ENCODE data around the gene URB1. TPM values are rescaled to one million over a fixed set of nuclear protein-coding genes. Genes with fewer than 3 reads are reported as not detected.

Gene URB1
- total and polyA plus RNA-seq, 9 of the 15 experiments (the other 6 are each of a cell fraction or from before 2014, with no cell fraction given): 0.97 to 53.6 (median 21.5) TPM

GRCh38 chr21:32392880-32393676, at the start of gene URB1 (continued):
- TF ChIP-seq PHF8 (IDR thresholded peaks at IDR 0.05; ENCODE audit: borderline replicate concordance, low read length): peak; percentile 99
- TF ChIP-seq EP300 (IDR thresholded peaks at IDR 0.05; ENCODE audit: low read length): 0 out of 2 replicates have a peak, but pooled peaks have one; percentile 2
- no peak; a peak in 1 of 3 replicates for TF ChIP-seq CBX3 (IDR thresholded peaks at IDR 0.05; ENCODE audit: borderline replicate concordance in 1 of 2, low read length in 2 of 2)
- peak; percentile 48 to 74; a peak in 2 of 4 replicates for TF ChIP-seq FOXK2 (conservative IDR thresholded peaks at IDR 0.05 in 1 of 2, IDR thresholded peaks at IDR 0.05 in 1 of 2; ENCODE audit: low read depth in 2 of 2)
- TF ChIP-seq ZBED1 (IDR thresholded peaks at IDR 0.05): peak; percentile 12; the same call in 1 of the 2 replicates
- 0 out of 2 replicates have a peak, but pooled peaks have one; percentile 56 for TF ChIP-seq DIDO1 (tag; IDR thresholded peaks at IDR 0.05; ENCODE audit: low read depth)
- TF ChIP-seq NR1H2 (CRISPR knock-in tag; IDR thresholded peaks at IDR 0.05): peak; percentile 59; the same call in 1 of the 2 replicates
- TF ChIP-seq, protein P1, sequence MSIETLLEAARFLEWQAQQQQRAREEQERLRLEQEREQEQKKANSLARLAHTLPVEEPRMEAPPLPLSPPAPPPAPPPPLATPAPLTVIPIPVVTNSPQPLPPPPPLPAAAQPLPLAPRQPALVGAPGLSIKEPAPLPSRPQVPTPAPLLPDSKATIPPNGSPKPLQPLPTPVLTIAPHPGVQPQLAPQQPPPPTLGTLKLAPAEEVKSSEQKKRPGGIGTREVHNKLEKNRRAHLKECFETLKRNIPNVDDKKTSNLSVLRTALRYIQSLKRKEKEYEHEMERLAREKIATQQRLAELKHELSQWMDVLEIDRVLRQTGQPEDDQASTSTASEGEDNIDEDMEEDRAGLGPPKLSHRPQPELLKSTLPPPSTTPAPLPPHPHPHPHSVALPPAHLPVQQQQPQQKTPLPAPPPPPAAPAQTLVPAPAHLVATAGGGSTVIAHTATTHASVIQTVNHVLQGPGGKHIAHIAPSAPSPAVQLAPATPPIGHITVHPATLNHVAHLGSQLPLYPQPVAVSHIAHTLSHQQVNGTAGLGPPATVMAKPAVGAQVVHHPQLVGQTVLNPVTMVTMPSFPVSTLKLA (conservative IDR thresholded peaks at IDR 0.05): peak; percentile 100
- peak; percentile 96 for TF ChIP-seq GABPA (tag; conservative IDR thresholded peaks at IDR 0.05; ENCODE audit: low read depth)
- TF ChIP-seq, protein P2, sequence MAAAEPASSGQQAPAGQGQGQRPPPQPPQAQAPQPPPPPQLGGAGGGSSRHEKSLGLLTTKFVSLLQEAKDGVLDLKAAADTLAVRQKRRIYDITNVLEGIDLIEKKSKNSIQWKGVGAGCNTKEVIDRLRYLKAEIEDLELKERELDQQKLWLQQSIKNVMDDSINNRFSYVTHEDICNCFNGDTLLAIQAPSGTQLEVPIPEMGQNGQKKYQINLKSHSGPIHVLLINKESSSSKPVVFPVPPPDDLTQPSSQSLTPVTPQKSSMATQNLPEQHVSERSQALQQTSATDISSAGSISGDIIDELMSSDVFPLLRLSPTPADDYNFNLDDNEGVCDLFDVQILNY (CRISPR knock-in tag; IDR thresholded peaks at IDR 0.05): peak; percentile 89
- TF ChIP-seq, protein P3, sequence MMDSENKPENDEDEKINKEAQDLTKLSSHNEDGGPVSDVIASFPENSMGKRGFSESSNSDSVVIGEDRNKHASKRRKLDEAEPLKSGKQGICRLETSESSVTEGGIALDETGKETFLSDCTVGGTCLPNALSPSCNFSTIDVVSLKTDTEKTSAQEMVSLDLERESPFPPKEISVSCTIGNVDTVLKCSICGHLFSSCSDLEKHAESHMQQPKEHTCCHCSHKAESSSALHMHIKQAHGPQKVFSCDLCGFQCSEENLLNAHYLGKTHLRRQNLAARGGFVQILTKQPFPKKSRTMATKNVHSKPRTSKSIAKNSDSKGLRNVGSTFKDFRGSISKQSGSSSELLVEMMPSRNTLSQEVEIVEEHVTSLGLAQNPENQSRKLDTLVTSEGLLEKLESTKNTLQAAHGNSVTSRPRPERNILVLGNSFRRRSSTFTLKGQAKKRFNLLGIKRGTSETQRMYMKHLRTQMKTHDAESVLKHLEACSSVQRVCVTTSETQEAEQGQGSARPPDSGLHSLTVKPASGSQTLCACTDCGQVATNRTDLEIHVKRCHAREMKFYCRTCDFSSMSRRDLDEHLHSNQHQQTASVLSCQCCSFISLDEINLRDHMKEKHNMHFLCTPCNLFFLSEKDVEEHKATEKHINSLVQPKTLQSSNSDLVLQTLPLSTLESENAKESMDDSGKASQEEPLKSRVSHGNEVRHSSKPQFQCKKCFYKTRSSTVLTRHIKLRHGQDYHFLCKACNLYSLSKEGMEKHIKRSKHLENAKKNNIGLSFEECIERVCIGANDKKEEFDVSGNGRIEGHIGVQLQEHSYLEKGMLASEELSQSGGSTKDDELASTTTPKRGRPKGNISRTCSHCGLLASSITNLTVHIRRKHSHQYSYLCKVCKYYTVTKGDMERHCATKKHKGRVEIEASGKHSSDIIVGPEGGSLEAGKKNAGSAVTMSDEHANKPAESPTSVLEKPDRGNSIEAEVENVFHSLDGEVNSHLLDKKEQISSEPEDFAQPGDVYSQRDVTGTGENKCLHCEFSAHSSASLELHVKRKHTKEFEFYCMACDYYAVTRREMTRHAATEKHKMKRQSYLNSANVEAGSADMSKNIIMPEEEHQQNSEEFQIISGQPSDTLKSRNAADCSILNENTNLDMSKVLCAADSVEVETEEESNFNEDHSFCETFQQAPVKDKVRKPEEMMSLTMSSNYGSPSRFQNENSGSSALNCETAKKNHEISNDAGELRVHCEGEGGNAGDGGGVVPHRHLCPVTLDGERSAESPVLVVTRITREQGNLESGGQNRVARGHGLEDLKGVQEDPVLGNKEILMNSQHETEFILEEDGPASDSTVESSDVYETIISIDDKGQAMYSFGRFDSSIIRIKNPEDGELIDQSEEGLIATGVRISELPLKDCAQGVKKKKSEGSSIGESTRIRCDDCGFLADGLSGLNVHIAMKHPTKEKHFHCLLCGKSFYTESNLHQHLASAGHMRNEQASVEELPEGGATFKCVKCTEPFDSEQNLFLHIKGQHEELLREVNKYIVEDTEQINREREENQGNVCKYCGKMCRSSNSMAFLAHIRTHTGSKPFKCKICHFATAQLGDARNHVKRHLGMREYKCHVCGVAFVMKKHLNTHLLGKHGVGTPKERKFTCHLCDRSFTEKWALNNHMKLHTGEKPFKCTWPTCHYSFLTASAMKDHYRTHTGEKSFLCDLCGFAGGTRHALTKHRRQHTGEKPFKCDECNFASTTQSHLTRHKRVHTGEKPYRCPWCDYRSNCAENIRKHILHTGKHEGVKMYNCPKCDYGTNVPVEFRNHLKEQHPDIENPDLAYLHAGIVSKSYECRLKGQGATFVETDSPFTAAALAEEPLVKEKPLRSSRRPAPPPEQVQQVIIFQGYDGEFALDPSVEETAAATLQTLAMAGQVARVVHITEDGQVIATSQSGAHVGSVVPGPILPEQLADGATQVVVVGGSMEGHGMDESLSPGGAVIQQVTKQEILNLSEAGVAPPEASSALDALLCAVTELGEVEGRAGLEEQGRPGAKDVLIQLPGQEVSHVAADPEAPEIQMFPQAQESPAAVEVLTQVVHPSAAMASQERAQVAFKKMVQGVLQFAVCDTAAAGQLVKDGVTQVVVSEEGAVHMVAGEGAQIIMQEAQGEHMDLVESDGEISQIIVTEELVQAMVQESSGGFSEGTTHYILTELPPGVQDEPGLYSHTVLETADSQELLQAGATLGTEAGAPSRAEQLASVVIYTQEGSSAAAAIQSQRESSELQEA (IDR thresholded peaks at IDR 0.05; ENCODE audit: low read depth): no peak; the same call in 1 of the 2 replicates
- no peak; the same call in 1 of the 2 replicates for TF ChIP-seq ZNF239 (CRISPR knock-in tag; IDR thresholded peaks at IDR 0.05)
- peak; percentile 88; the same call in 1 of the 2 replicates for TF ChIP-seq ZNF124 (CRISPR knock-in tag; IDR thresholded peaks at IDR 0.05)
- TF ChIP-seq PKNOX1 (IDR thresholded peaks at IDR 0.05): peak; percentile 95
- no peak for TF ChIP-seq CBFA2T2 (conservative IDR thresholded peaks at IDR 0.05)
